Activated CD4-positive, alpha-beta memory T cell treated with anti-CD3 and anti-CD28 coated beads, Interleukin-2, amount 10 ng/mL, durations not matched to agents 7 days and 5 days (primary cell): ENCODE results near the gene TBXAS1. TPM values are rescaled to one million over a fixed set of nuclear protein-coding genes. Genes with fewer than 3 reads are reported as not detected.

Source experiments
- CTCF ChIA-PET: fragments of 350-600 bp; sonication (Branson Sonifier 250); formaldehyde crosslinking; loops from one replicate; lab custom pipeline; 2021; ENCODE audit warnings: antibody characterized with exemption, inconsistent platforms; lab: Charles Lee
- POLR2A ChIA-PET: fragments of 350-600 bp; sonication (Branson Sonifier 250); formaldehyde crosslinking; loops from one replicate; lab custom pipeline; 2021; ENCODE audit warnings: antibody characterized with exemption; lab: Charles Lee
- DNase-seq: peaks from one replicate; pipeline ENCODE4 v3.0.0-alpha.2; 2020
- H3K27ac Mint-ChIP-seq: one replicate; pipeline ENCODE4 v1.8.0; 2021; ENCODE audit warnings: mild to moderate bottlenecking, mixed read lengths
- H3K27me3 Mint-ChIP-seq: one replicate; pipeline ENCODE4 v1.8.0; 2021; ENCODE audit warnings: mixed read lengths
- H3K36me3 Mint-ChIP-seq: one replicate; pipeline ENCODE4 v1.8.0; 2021; ENCODE audit warnings: low read depth, mixed read lengths
- H3K4me1 Mint-ChIP-seq: one replicate; pipeline ENCODE4 v1.8.0; 2021; ENCODE audit warnings: mixed read lengths
- H3K4me3 Mint-ChIP-seq: one replicate; pipeline ENCODE4 v1.8.0; 2021; ENCODE audit warnings: mild to moderate bottlenecking, mixed read lengths
- H3K9me3 Mint-ChIP-seq: one replicate; pipeline ENCODE4 v1.8.0; 2021; ENCODE audit warnings: mixed read lengths
- total RNA-seq, 2 experiments: library from RNA; stranded (reverse); gene quantifications; one replicate each; pipeline ENCODE4 v1.2.3, GENCODE V29; 2021

The TBXAS1 gene
- total RNA-seq, 2 experiments from 2014 or later, result 27.4 to 28.7 TPM

- Mint-ChIP-seq H3K27ac (no peak overlapping the region), H3K36me3 (peaks cover 18% of the 10 kb centered on the region), H3K9me3 (no peaks in the 10 kb centered on the region), H3K27me3 (no peaks in the 10 kb centered on the region), H3K4me3 (no peak overlapping the region), H3K4me1 (no peaks in the 10 kb centered on the region)
- DNase-seq, result no peak
- POLR2A ChIA-PET, result no interaction called here
- CTCF ChIA-PET, result interaction anchor here (0.9 kb wide), 1 partner anchor 16 kb away, joined by 4 read pairs; no protein-coding TSS in a partner anchor
Observed at GRCh38 chr7:140018125-140019043, 189.3 kb downstream of the TBXAS1 start.

GRCh38 chr7:140019172-140019571 is 190.1 kb downstream of the TBXAS1 start:
- no peak for DNase-seq
- Mint-ChIP-seq H3K9me3 (no peaks in the 10 kb centered on the region), H3K4me1 (no peaks in the 10 kb centered on the region), H3K27ac (no peak overlapping the region), H3K27me3 (no peaks in the 10 kb centered on the region), H3K36me3 (peaks cover 25% of the 10 kb centered on the region), H3K4me3 (no peak overlapping the region)
- ChIA-PET POLR2A (no interaction called here), CTCF (no interaction called here)

GRCh38 chr7:140019606-140020005 is 190.5 kb downstream of the TBXAS1 start:
- ChIA-PET CTCF (no interaction called here), POLR2A (no interaction called here)
- DNase-seq, result no peak
- Mint-ChIP-seq H3K27ac (no peak overlapping the region), H3K4me1 (no peaks in the 10 kb centered on the region), H3K36me3 (peaks cover 28% of the 10 kb centered on the region), H3K9me3 (no peaks in the 10 kb centered on the region), H3K4me3 (no peak overlapping the region), H3K27me3 (no peaks in the 10 kb centered on the region)

- DNase-seq, result no peak
- H3K4me1 Mint-ChIP-seq, result no peaks in the 10 kb centered on the region
- peak overlapping the region; percentile 12 for H3K27ac Mint-ChIP-seq
- ChIA-PET POLR2A (no interaction called here), CTCF (no interaction called here)
- H3K27me3 Mint-ChIP-seq, result no peaks in the 10 kb centered on the region
- H3K9me3 Mint-ChIP-seq, result no peaks in the 10 kb centered on the region
- peaks cover 40% of the 10 kb centered on the region for H3K36me3 Mint-ChIP-seq
- H3K4me3 Mint-ChIP-seq, result no peak overlapping the region
Observed at GRCh38 chr7:140021603-140022002, 192.5 kb downstream of the TBXAS1 start.

- Mint-ChIP-seq H3K4me3 (no peak overlapping the region), H3K36me3 (peaks cover 51% of the 10 kb centered on the region), H3K27me3 (no peaks in the 10 kb centered on the region), H3K9me3 (no peaks in the 10 kb centered on the region), H3K27ac (no peak overlapping the region), H3K4me1 (peaks cover 2% of the 10 kb centered on the region)
- POLR2A ChIA-PET, result no interaction called here
- CTCF ChIA-PET, result no interaction called here
- DNase-seq, result no peak
Observed at GRCh38 chr7:140022582-140023211, 193.6 kb downstream of the TBXAS1 start.

GRCh38 chr7:140023728-140024127 is 194.7 kb downstream of the TBXAS1 start:
- DNase-seq, result no peak
- Mint-ChIP-seq H3K9me3 (no peaks in the 10 kb centered on the region), H3K27me3 (no peaks in the 10 kb centered on the region), H3K4me3 (no peak overlapping the region), H3K27ac (no peak overlapping the region), H3K4me1 (peaks cover 5% of the 10 kb centered on the region), H3K36me3 (peaks cover 59% of the 10 kb centered on the region)
- CTCF ChIA-PET, result no interaction called here
- POLR2A ChIA-PET, result no interaction called here

- DNase-seq, result no peak
- Mint-ChIP-seq H3K4me1 (peaks cover 5% of the 10 kb centered on the region), H3K27me3 (no peaks in the 10 kb centered on the region), H3K9me3 (no peaks in the 10 kb centered on the region), H3K36me3 (peaks cover 64% of the 10 kb centered on the region), H3K4me3 (no peak overlapping the region), H3K27ac (no peak overlapping the region)
- POLR2A ChIA-PET, result no interaction called here
- CTCF ChIA-PET, result no interaction called here
Observed at GRCh38 chr7:140024585-140024984, 195.5 kb downstream of the TBXAS1 start.

- no peak for DNase-seq
- Mint-ChIP-seq H3K4me3 (no peak overlapping the region), H3K9me3 (no peaks in the 10 kb centered on the region), H3K27me3 (no peaks in the 10 kb centered on the region), H3K27ac (peak overlapping the region; percentile 42), H3K36me3 (peaks cover 70% of the 10 kb centered on the region), H3K4me1 (peaks cover 5% of the 10 kb centered on the region)
- ChIA-PET CTCF (no interaction called here), POLR2A (interaction anchor here (1.2 kb wide), 1 partner anchor 33 kb away, joined by 3 read pairs; no protein-coding TSS in a partner anchor)
Observed at GRCh38 chr7:140025241-140025640, 196.2 kb downstream of the TBXAS1 start.

GRCh38 chr7:140025814-140026433 is 196.9 kb downstream of the TBXAS1 start:
- POLR2A ChIA-PET, result interaction anchor here (1.2 kb wide), 1 partner anchor 33 kb away, joined by 3 read pairs; no protein-coding TSS in a partner anchor
- no peaks in the 10 kb centered on the region for H3K27me3 Mint-ChIP-seq
- H3K4me3 Mint-ChIP-seq, result no peak overlapping the region
- peaks cover 5% of the 10 kb centered on the region for H3K4me1 Mint-ChIP-seq
- H3K36me3 Mint-ChIP-seq, result peaks cover 77% of the 10 kb centered on the region
- H3K9me3 Mint-ChIP-seq, result no peaks in the 10 kb centered on the region
- no peak for DNase-seq
- no peak overlapping the region for H3K27ac Mint-ChIP-seq
- CTCF ChIA-PET, result no interaction called here

- H3K27ac Mint-ChIP-seq, result no peak overlapping the region
- ChIA-PET CTCF (no interaction called here), POLR2A (interaction anchor here (1.0 kb wide), 1 partner anchor 13 kb away, joined by 3 read pairs; no protein-coding TSS in a partner anchor)
- peaks cover 5% of the 10 kb centered on the region for H3K4me1 Mint-ChIP-seq
- H3K27me3 Mint-ChIP-seq, result no peaks in the 10 kb centered on the region
- H3K4me3 Mint-ChIP-seq, result no peak overlapping the region
- peaks cover 81% of the 10 kb centered on the region for H3K36me3 Mint-ChIP-seq
- H3K9me3 Mint-ChIP-seq, result no peaks in the 10 kb centered on the region
- DNase-seq, result no peak
Observed at GRCh38 chr7:140026935-140027334, 197.9 kb downstream of the TBXAS1 start.

- ChIA-PET POLR2A (interaction anchor here (1.0 kb wide), 1 partner anchor 13 kb away, joined by 3 read pairs; no protein-coding TSS in a partner anchor), CTCF (no interaction called here)
- Mint-ChIP-seq H3K27me3 (no peaks in the 10 kb centered on the region), H3K36me3 (peaks cover 77% of the 10 kb centered on the region), H3K27ac (no peak overlapping the region), H3K4me1 (peaks cover 9% of the 10 kb centered on the region), H3K9me3 (no peaks in the 10 kb centered on the region), H3K4me3 (no peak overlapping the region)
- no peak for DNase-seq
Observed at GRCh38 chr7:140027858-140028257, 198.8 kb downstream of the TBXAS1 start.

GRCh38 chr7:140028311-140028710 is 199.2 kb downstream of the TBXAS1 start:
- H3K36me3 Mint-ChIP-seq, result peaks cover 76% of the 10 kb centered on the region
- H3K27me3 Mint-ChIP-seq, result no peaks in the 10 kb centered on the region
- DNase-seq, result no peak
- H3K9me3 Mint-ChIP-seq, result no peaks in the 10 kb centered on the region
- H3K27ac Mint-ChIP-seq, result no peak overlapping the region
- no peak overlapping the region for H3K4me3 Mint-ChIP-seq
- ChIA-PET POLR2A (no interaction called here), CTCF (no interaction called here)
- peaks cover 11% of the 10 kb centered on the region for H3K4me1 Mint-ChIP-seq

GRCh38 chr7:140029072-140029471 is 200.0 kb downstream of the TBXAS1 start:
- CTCF ChIA-PET, result no interaction called here
- Mint-ChIP-seq H3K4me1 (peaks cover 13% of the 10 kb centered on the region), H3K27ac (no peak overlapping the region), H3K9me3 (no peaks in the 10 kb centered on the region), H3K27me3 (no peaks in the 10 kb centered on the region), H3K36me3 (peaks cover 76% of the 10 kb centered on the region), H3K4me3 (no peak overlapping the region)
- no peak for DNase-seq
- POLR2A ChIA-PET, result no interaction called here
